Small intestine (tissue), 7 donors: Measurements from ENCODE around the gene ATPAF1. TPM values are rescaled to one million over a fixed set of nuclear protein-coding genes. Genes with fewer than 3 reads are reported as not detected.
A peak's percentile ranks its signal among the peaks of the same experiment; 100 is the strongest.
"Not testable (repeated sequence)": the region's sequence is repeated elsewhere in the genome, so short reads cannot be mapped to it uniquely, and the experiment has no call there.

Experiments used
- DNase-seq, 2 donors: peaks; one replicate each; pipeline versions ENCODE4 v3.0.0 to v3.0.0-alpha.2; 2013
- FAIRE-seq: peaks from 2 replicates; lab custom pipeline; 2012; peaks lifted over from hg19 to GRCh38; lab: Jason Lieb, UNC
- H3K27ac ChIP-seq, 3 donors: one replicate each; pipeline ENCODE4 v1.5.1; 2013; ENCODE audit warnings: low read length in 2 of 3, mild to moderate bottlenecking in 2 of 3, control low read depth in 1 of 3, inconsistent platforms in 1 of 3, low read depth in 1 of 3, moderate library complexity in 1 of 3
- H3K27me3 ChIP-seq, 3 donors: one replicate each; pipeline ENCODE4 v1.6.1; 2013; ENCODE audit warnings: low read length in 3 of 3, inconsistent platforms in 1 of 3; ENCODE audit not compliant: control insufficient read depth in 3 of 3, insufficient read depth in 3 of 3
- H3K36me3 ChIP-seq, 3 donors: one replicate each; pipeline ENCODE4 v1.6.1; 2013; ENCODE audit warnings: low read length in 3 of 3, inconsistent platforms in 1 of 3, low read depth in 1 of 3, mild to moderate bottlenecking in 1 of 3, moderate library complexity in 1 of 3; ENCODE audit not compliant: control insufficient read depth in 3 of 3, insufficient read depth in 2 of 3
- H3K4me1 ChIP-seq, 3 donors: one replicate each; pipeline ENCODE4 v1.6.1; 2013; ENCODE audit warnings: low read length in 2 of 3, inconsistent platforms in 1 of 3, low read depth in 1 of 3, mild to moderate bottlenecking in 1 of 3, moderate library complexity in 1 of 3; ENCODE audit not compliant: control insufficient read depth in 3 of 3, insufficient read depth in 2 of 3
- H3K4me3 ChIP-seq, 3 donors: one replicate each; pipeline ENCODE4 v1.5.1; 2013; ENCODE audit warnings: low read length in 3 of 3, control low read depth in 1 of 3, inconsistent platforms in 1 of 3, low read depth in 1 of 3, mild to moderate bottlenecking in 1 of 3, moderate library complexity in 1 of 3
- H3K9me3 ChIP-seq, 2 donors: one replicate each; pipeline ENCODE4 v1.6.1; 2013; ENCODE audit warnings: low read depth in 1 of 2, low read length in 1 of 2; ENCODE audit not compliant: control insufficient read depth in 2 of 2, insufficient read depth in 1 of 2
- WGBS, 3 donors: extraction: QIAGEN DNeasy Blood & Tissue Kit; methylation state at CpG; one replicate each; pipeline ENCODE4 v1.1.7; 2013; 5-methylcytosine and 5-hydroxymethylcytosine counted together
- polyA plus RNA-seq, 4 donors: library from polyadenylated mRNA; stranded (reverse) in 3 of 4; unstranded in 1 of 4; fragments of 200-250 nt in 3 of 4; fragments of 120-200 nt in 1 of 4; gene quantifications; one replicate each; pipeline versions ENCODE4 v1.2.1 to v1.2.3, GENCODE V29; 2013
- donor health status: healthy with polysubstance abuse.
- donor health status: control.
- donor health status: control.
- donor health status: Bipolar disorder and iron deficiency.
- donor health status: healthy.

ATPAF1 gene
- polyA plus RNA-seq, 4 donors: 23.0 to 42.8 (median 34.6) TPM

GRCh38 chr1:46676531-46676930 is 8.4 kb upstream of the ATPAF1 start:
- DNase-seq (no peak), FAIRE-seq (no peak)
- WGBS, 3 donors: 88 to 93% (median 89%) methylated on average over 1 of the region's 1 CpG
- Histone ChIP-seq H3K9me3 (no peaks in the 10 kb centered on the region), H3K36me3 (peaks cover 5 to 24% (median 10%) of the 10 kb centered on the region in 3 donors), H3K4me3 (no peak overlapping the region), H3K27ac (no peak overlapping the region), H3K27me3 (no peaks in the 10 kb centered on the region), H3K4me1 (peaks cover 0 to 15% (median 2%) of the 10 kb centered on the region in 3 donors)

GRCh38 chr1:46675549-46676314 is 7.6 kb upstream of the ATPAF1 start:
- Histone ChIP-seq H3K4me3 (no peak overlapping the region), H3K27ac (peak overlapping the region in 1 of 3 donors; percentile 60), H3K9me3 (no peaks in the 10 kb centered on the region), H3K27me3 (no peaks in the 10 kb centered on the region), H3K36me3 (peaks cover 5 to 25% (median 8%) of the 10 kb centered on the region in 3 donors), H3K4me1 (peaks cover 0 to 15% (median 2%) of the 10 kb centered on the region in 3 donors)
- DNase-seq: no peak
- WGBS, 3 donors: 95 to 100% (median 97%) methylated on average over 1 of the region's 1 CpG
- FAIRE-seq: no peak

DNA sequence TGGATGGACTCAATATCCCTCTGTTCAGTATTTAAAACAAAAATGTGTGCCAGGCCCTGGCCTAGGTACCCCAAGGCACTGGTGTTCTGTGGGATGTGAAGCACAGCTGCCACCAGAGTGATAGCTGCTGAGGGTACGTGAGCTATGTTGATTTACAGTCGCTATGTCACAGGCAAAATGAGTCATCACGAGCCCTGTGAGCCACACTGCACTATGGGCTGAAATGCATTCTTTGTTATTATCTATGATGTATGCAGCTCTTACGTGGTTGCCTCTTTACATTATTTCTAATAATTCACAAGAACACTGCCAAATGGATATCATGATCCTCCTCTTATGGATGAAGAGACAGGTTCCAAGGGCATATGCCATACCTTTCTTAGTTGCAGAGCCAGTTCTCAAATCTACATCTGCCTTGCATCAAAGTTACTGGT is 5.6 kb upstream of the ATPAF1 start:
- 42 to 59% (median 55%) methylated on average over 3 to 4 of the region's 4 CpGs for WGBS, 3 donors
- Histone ChIP-seq H3K27me3 (no peaks in the 10 kb centered on the region), H3K4me1 (peaks cover 0 to 15% (median 2%) of the 10 kb centered on the region in 3 donors), H3K27ac (no peak overlapping the region), H3K4me3 (no peak overlapping the region), H3K9me3 (no peaks in the 10 kb centered on the region), H3K36me3 (peaks cover 0 to 18% (median 5%) of the 10 kb centered on the region in 3 donors)
- DNase-seq (peak in 1 of 2 donors; percentile 20), FAIRE-seq (no peak)

- FAIRE-seq (no peak), DNase-seq (peak in 1 of 2 donors; percentile 54)
- Histone ChIP-seq H3K4me3 (no peak overlapping the region), H3K27me3 (no peaks in the 10 kb centered on the region), H3K36me3 (peaks cover 0 to 15% (median 2%) of the 10 kb centered on the region in 3 donors), H3K27ac (no peak overlapping the region), H3K4me1 (peaks cover 0 to 15% (median 2%) of the 10 kb centered on the region in 3 donors), H3K9me3 (no peaks in the 10 kb centered on the region)
- 38 to 62% (median 57%) methylated on average over 8 of the region's 8 CpGs for WGBS, 3 donors
Observed at GRCh38 chr1:46672696-46673095, 4.5 kb upstream of the ATPAF1 start.

GRCh38 chr1:46671554-46671953 is 3.4 kb upstream of the ATPAF1 start, which contains the start of gene TEX38:
TEX38 (plus strand) TSS chr1:46671854; CDS start chr1:46671935, 81 bp downstream.
- Histone ChIP-seq H3K36me3 (peaks cover 0 to 10% (median 0%) of the 10 kb centered on the region in 3 donors), H3K9me3 (no peaks in the 10 kb centered on the region), H3K4me3 (no peak within 1 kb of the TSS), H3K27me3 (no peaks in the 10 kb centered on the region), H3K27ac (no peak within 1 kb of the TSS), H3K4me1 (peaks cover 5 to 21% (median 5%) of the 10 kb centered on the region in 3 donors)
- FAIRE-seq: no peak
- DNase-seq: no peak
- 89 to 98% (median 91%) methylated on average over 3 of the region's 3 CpGs for WGBS, 3 donors

GRCh38 chr1:46670134-46670533 is 2.0 kb upstream of the ATPAF1 start:
- 88 to 96% (median 92%) methylated on average over 1 of the region's 1 CpG for WGBS, 3 donors

DNA sequence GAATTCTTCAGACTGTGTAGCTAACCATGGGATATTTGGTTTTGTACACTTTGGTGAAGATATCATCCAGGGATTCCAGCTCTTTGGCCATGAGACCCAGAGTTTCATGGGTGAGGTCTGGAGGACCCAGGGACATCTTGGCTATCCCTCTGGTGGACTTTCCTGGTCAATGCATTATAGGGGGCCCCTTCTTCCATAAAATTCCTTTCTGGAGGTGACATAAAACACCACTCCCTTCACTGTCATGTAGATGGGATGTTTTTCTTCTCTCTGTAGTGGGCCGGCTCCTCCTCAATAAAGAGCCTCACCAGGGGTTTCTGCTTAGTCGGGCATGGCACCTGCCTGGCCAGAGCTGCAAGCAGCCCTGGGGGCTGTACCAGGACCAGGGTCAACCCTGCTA is 2.2 kb downstream of the ATPAF1 start:
- no peaks in the 10 kb centered on the region for H3K9me3 ChIP-seq
- no peaks in the 10 kb centered on the region for H3K27me3 ChIP-seq
- no peak overlapping the region for H3K4me3 ChIP-seq
- peaks cover 3 to 5% (median 5%) of the 10 kb centered on the region in 3 donors for H3K4me1 ChIP-seq
- DNase-seq: no peak
- H3K27ac ChIP-seq: no peak overlapping the region
- no peak for FAIRE-seq
- peaks cover 0 to 12% (median 4%) of the 10 kb centered on the region in 3 donors for H3K36me3 ChIP-seq
- 62 to 94% (median 79%) methylated on average over 2 of the region's 2 CpGs for WGBS, 3 donors

More at GRCh38 chr1:46670134-46670533, 2.0 kb upstream of the ATPAF1 start:
- H3K27ac ChIP-seq: no peak overlapping the region
- FAIRE-seq: no peak
- H3K9me3 ChIP-seq: no peaks in the 10 kb centered on the region
- no peaks in the 10 kb centered on the region for H3K27me3 ChIP-seq
- no peak overlapping the region for H3K4me3 ChIP-seq
- no peak for DNase-seq
- H3K36me3 ChIP-seq: peaks cover 0 to 13% (median 1%) of the 10 kb centered on the region in 3 donors
- peaks cover 3 to 17% (median 5%) of the 10 kb centered on the region in 3 donors for H3K4me1 ChIP-seq

DNA sequence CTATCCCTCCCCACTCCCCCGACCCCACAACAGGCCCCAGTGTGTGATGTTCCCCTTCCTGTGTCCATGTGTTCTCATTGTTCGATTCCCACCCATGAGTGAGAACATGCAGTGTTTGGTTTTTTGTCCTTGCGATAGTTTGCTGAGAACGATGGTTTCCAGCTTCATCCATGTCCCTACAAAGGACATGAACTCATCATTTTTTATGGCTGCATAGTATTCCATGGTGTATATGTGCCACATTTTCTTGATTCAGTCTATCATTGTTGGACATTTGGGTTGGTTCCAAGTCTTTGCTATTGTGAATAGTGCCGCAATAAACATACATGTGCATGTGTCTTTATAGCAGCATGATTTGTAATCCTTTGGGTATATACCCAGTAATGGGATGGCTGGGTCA is 5.2 kb downstream of the ATPAF1 start:
- H3K4me3 ChIP-seq, DNase-seq, FAIRE-seq, H3K27ac ChIP-seq, H3K27me3 ChIP-seq, H3K9me3 ChIP-seq, H3K4me1 ChIP-seq: not testable (repeated sequence)
- H3K36me3 ChIP-seq: peaks cover 0 to 10% (median 7%) of the 10 kb centered on the region in 3 donors
- 83 to 96% (median 94%) methylated on average over 2 to 4 of the region's 5 CpGs for WGBS, 3 donors
